Liver (tissue), 9 donors: ENCODE results near the gene NABP2. TPM values are rescaled to one million over a fixed set of nuclear protein-coding genes. Genes with fewer than 3 reads are reported as not detected.
A peak's percentile ranks its signal among the peaks of the same experiment; 100 is the strongest.

Experiments used
- DNase-seq: peaks from one replicate; pipeline ENCODE4 v3.0.0-alpha.2; 2017; ENCODE audit warnings: low spot score
- H3K27ac ChIP-seq, 2 donors: one replicate each; pipeline ENCODE4 v1.7.0; 2013; ENCODE audit warnings: inconsistent platforms in 2 of 2, low read length in 2 of 2, control low read depth in 1 of 2, low read depth in 1 of 2, mild to moderate bottlenecking in 1 of 2
- H3K27me3 ChIP-seq, 4 donors: one replicate each; pipeline versions ENCODE4 v1.6.1 to v1.7.0; 2013; ENCODE audit warnings: low read length in 3 of 4, inconsistent platforms in 1 of 4, mild to moderate bottlenecking in 1 of 4, moderate library complexity in 1 of 4; ENCODE audit not compliant: control insufficient read depth in 4 of 4, insufficient read depth in 4 of 4
- H3K36me3 ChIP-seq, 4 donors: one replicate each; pipeline versions ENCODE4 v1.6.1 to v1.7.0; 2013; ENCODE audit warnings: low read length in 3 of 4, mild to moderate bottlenecking in 3 of 4, low read depth in 1 of 4, moderate library complexity in 1 of 4; ENCODE audit not compliant: control insufficient read depth in 4 of 4, insufficient read depth in 3 of 4
- H3K4me1 ChIP-seq, 4 donors: one replicate each; pipeline versions ENCODE4 v1.6.1 to v1.7.0; 2013; ENCODE audit warnings: low read length in 3 of 4, mild to moderate bottlenecking in 3 of 4, moderate library complexity in 1 of 4; ENCODE audit not compliant: control insufficient read depth in 4 of 4, insufficient read depth in 4 of 4
- H3K4me3 ChIP-seq, 3 donors: one replicate each; pipeline versions ENCODE4 v1.6.1 to v1.7.0; 2013; ENCODE audit warnings: low read length in 3 of 3, control low read depth in 1 of 3, low read depth in 1 of 3, mild to moderate bottlenecking in 1 of 3
- H3K9ac ChIP-seq, 2 donors: one replicate each; pipeline ENCODE4 v1.7.0; 2013; ENCODE audit warnings: low read length in 2 of 2, mild to moderate bottlenecking in 2 of 2, moderate library complexity in 2 of 2, control low read depth in 1 of 2, low read depth in 1 of 2
- H3K9me3 ChIP-seq, 4 donors: one replicate each; pipeline versions ENCODE4 v1.6.1 to v1.7.0; 2013; ENCODE audit warnings: low read length in 3 of 4; ENCODE audit not compliant: control insufficient read depth in 4 of 4
- CTCF ChIP-seq: fragments of 150-350 bp; IDR thresholded peaks from 2 replicates; pipeline ENCODE4 v1.5.1; 2017; ENCODE audit warnings: improper control_type of control experiment, low read depth, low read length; ENCODE audit not compliant: missing input control
- EGR1 ChIP-seq, 2 donors: IDR thresholded peaks; 2 replicates each; pipeline ENCODE4 v1.6.1; 2016 to 2018; ENCODE audit warnings: antibody characterized with exemption in 2 of 2, low read depth in 2 of 2
- FOXA2 ChIP-seq: IDR thresholded peaks from 2 replicates; pipeline ENCODE4 v1.6.1; 2016; ENCODE audit warnings: antibody characterized with exemption
- HNF4G ChIP-seq: IDR thresholded peaks from 2 replicates; pipeline ENCODE4 v1.6.1; 2016; ENCODE audit warnings: antibody characterized with exemption
- JUND ChIP-seq, 2 donors: IDR thresholded peaks; 2 replicates each; pipeline ENCODE4 v1.6.1; 2016; ENCODE audit warnings: antibody characterized with exemption in 2 of 2
- RAD21 ChIP-seq, 2 donors: IDR thresholded peaks; 2 replicates each; pipeline ENCODE4 v1.6.1; 2016; ENCODE audit warnings: antibody characterized with exemption in 2 of 2, mild to moderate bottlenecking in 2 of 2
- RXRA ChIP-seq, 2 donors: IDR thresholded peaks; 2 replicates each; pipeline ENCODE4 v1.6.1; 2017 to 2018; ENCODE audit warnings: antibody characterized with exemption in 2 of 2, mild to moderate bottlenecking in 1 of 2
- YY1 ChIP-seq: IDR thresholded peaks from 2 replicates; pipeline ENCODE4 v1.6.1; 2016; ENCODE audit warnings: antibody characterized with exemption, mild to moderate bottlenecking
- WGBS: extraction: QIAGEN DNeasy Blood & Tissue Kit; methylation state at CpG from one replicate; pipeline ENCODE4 v1.1.7; 2013; 5-methylcytosine and 5-hydroxymethylcytosine counted together
- polyA plus RNA-seq, 2 donors: library from polyadenylated mRNA; stranded (reverse) in 1 of 2; unstranded in 1 of 2; fragments of 200-250 nt in 1 of 2; fragments of >200 nt in 1 of 2; fragmentation: Nextera tagmentation in 1 of 2; extraction: Ambion mirVana in 1 of 2; gene quantifications; one replicate each; pipeline versions ENCODE4 v1.2.1 to v1.2.3, GENCODE V29; 2013 to 2015
- total RNA-seq, 2 donors: library from RNA; depleted of rRNA; stranded (reverse); fragments of >200 nt; gene quantifications; one replicate each; pipeline ENCODE4 v1.2.3, GENCODE V29; 2014
- TF ChIP-seq, protein P1 (sequence below): IDR thresholded peaks from 2 replicates; pipeline ENCODE4 v1.6.1; 2016; ENCODE audit warnings: antibody characterized with exemption
- TF ChIP-seq, protein P2 (sequence below): IDR thresholded peaks from 2 replicates; pipeline ENCODE4 v1.6.1; 2016; ENCODE audit warnings: antibody characterized with exemption, mild to moderate bottlenecking
- donor health status: healthy.
- donor health status: healthy.
- donor health status: healthy.
- donor health status: healthy.
- donor health status: healthy.

Gene NABP2
- total and polyA plus RNA-seq, 4 donors = 10.8 to 14.5 (median 12.6) TPM

- Histone ChIP-seq H3K9me3 (no peaks in the 10 kb centered on the region), H3K4me1 (peaks cover 0 to 39% (median 30%) of the 10 kb centered on the region in 4 donors), H3K27ac (peak overlapping the region in 1 of 2 donors; percentile 90), H3K36me3 (peaks cover 0 to 6% (median 2%) of the 10 kb centered on the region in 4 donors), H3K4me3 (peak overlapping the region in 2 of 3 donors; percentile 40 to 63), H3K9ac (no peak overlapping the region), H3K27me3 (no peaks in the 10 kb centered on the region)
- no peak for DNase-seq
- WGBS = 54% methylated on average over 11 of the region's 11 CpGs
- TF ChIP-seq CTCF (no peak), YY1 (no peak), HNF4G (no peak)
- TF ChIP-seq, protein P1, sequence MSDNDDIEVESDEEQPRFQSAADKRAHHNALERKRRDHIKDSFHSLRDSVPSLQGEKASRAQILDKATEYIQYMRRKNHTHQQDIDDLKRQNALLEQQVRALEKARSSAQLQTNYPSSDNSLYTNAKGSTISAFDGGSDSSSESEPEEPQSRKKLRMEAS = no peak
Measured at GRCh38 chr12:56231184-56231582, 7.0 kb downstream of the NABP2 start.

GRCh38 chr12:56234746-56235436, 10.7 kb downstream of the NABP2 start:
- DNase-seq = no peak
- H3K4me1 ChIP-seq = peaks cover 0 to 36% (median 26%) of the 10 kb centered on the region in 4 donors
- H3K9ac ChIP-seq = no peak overlapping the region
- 59% methylated on average over 16 of the region's 16 CpGs for WGBS
- no peaks in the 10 kb centered on the region for H3K27me3 ChIP-seq
- H3K36me3 ChIP-seq = peaks cover 0 to 27% (median 7%) of the 10 kb centered on the region in 4 donors
- no peak overlapping the region for H3K4me3 ChIP-seq
- no peak for TF ChIP-seq RXRA (IDR thresholded peaks at IDR 0.05)
- no peaks in the 10 kb centered on the region for H3K9me3 ChIP-seq
- no peak overlapping the region for H3K27ac ChIP-seq

DNA sequence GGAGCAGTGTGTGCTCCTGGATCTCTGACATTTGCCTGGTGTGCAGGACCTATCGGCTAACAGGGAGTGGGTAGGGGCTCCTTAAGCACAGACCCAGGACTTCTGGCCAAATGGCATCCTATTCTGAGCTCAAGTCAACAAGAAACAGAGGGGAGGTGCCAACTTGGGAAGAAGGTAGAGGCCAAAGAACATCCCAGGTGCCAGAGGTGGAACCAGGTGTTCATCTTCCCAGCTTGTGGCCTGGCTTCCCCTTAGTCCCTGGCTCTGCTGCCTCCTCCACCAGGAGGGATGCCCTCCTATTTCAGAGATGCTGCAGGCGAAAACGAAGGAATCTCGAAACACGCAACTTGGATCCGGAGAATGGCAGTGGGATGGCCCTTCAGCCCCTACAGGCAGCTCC, 11.9 kb downstream of the NABP2 start:
- peaks cover 0 to 32% (median 7%) of the 10 kb centered on the region in 4 donors for H3K36me3 ChIP-seq
- peaks cover 0 to 24% (median 17%) of the 10 kb centered on the region in 4 donors for H3K4me1 ChIP-seq
- TF ChIP-seq, protein P2, sequence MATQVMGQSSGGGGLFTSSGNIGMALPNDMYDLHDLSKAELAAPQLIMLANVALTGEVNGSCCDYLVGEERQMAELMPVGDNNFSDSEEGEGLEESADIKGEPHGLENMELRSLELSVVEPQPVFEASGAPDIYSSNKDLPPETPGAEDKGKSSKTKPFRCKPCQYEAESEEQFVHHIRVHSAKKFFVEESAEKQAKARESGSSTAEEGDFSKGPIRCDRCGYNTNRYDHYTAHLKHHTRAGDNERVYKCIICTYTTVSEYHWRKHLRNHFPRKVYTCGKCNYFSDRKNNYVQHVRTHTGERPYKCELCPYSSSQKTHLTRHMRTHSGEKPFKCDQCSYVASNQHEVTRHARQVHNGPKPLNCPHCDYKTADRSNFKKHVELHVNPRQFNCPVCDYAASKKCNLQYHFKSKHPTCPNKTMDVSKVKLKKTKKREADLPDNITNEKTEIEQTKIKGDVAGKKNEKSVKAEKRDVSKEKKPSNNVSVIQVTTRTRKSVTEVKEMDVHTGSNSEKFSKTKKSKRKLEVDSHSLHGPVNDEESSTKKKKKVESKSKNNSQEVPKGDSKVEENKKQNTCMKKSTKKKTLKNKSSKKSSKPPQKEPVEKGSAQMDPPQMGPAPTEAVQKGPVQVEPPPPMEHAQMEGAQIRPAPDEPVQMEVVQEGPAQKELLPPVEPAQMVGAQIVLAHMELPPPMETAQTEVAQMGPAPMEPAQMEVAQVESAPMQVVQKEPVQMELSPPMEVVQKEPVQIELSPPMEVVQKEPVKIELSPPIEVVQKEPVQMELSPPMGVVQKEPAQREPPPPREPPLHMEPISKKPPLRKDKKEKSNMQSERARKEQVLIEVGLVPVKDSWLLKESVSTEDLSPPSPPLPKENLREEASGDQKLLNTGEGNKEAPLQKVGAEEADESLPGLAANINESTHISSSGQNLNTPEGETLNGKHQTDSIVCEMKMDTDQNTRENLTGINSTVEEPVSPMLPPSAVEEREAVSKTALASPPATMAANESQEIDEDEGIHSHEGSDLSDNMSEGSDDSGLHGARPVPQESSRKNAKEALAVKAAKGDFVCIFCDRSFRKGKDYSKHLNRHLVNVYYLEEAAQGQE = no peak
- no peak for TF ChIP-seq RAD21 (IDR thresholded peaks at IDR 0.05)
- no peak for TF ChIP-seq HNF4G
- no peak for TF ChIP-seq FOXA2
- TF ChIP-seq RXRA (IDR thresholded peaks at IDR 0.05) = no peak
- TF ChIP-seq JUND (IDR thresholded peaks at IDR 0.05) = no peak
- no peak for TF ChIP-seq CTCF
- no peak for TF ChIP-seq EGR1 (IDR thresholded peaks at IDR 0.05; ENCODE audit: low read depth in 2 of 2)
- no peak for DNase-seq
- H3K4me3 ChIP-seq = no peak overlapping the region
- H3K27ac ChIP-seq = no peak overlapping the region
- H3K9ac ChIP-seq = no peak overlapping the region
- H3K27me3 ChIP-seq = no peaks in the 10 kb centered on the region
- no peaks in the 10 kb centered on the region for H3K9me3 ChIP-seq
- WGBS = 97% methylated on average over 6 of the region's 6 CpGs
